ENCODE data around the gene FRA10AC1.
"Not testable (repeated sequence)": the region's sequence is repeated elsewhere in the genome, so short reads cannot be mapped to it uniquely, and the experiment has no call there.

The FRA10AC1 gene

GRCh38 chr10:93701866-93702209 is 554 bp downstream of the FRA10AC1 start:
- peak; percentile 15 to 31 for DNase-seq

GRCh38 chr10:93697207-93697606 is 5.2 kb downstream of the FRA10AC1 start:
- DNase-seq, result no peak

GRCh38 chr10:93696582-93696981 is 5.8 kb downstream of the FRA10AC1 start:
- DNase-seq, result not testable (repeated sequence)

GRCh38 chr10:93695740-93696139 is 6.7 kb downstream of the FRA10AC1 start:
- DNase-seq, result no peak

GRCh38 chr10:93687737-93688136 is 14.7 kb downstream of the FRA10AC1 start:
- no peak for DNase-seq

GRCh38 chr10:93680412-93681047 is 21.9 kb downstream of the FRA10AC1 start:
- DNase-seq, result no peak

- no peak for DNase-seq
Measured at GRCh38 chr10:93678805-93679587, 23.4 kb downstream of the FRA10AC1 start.

GRCh38 chr10:93678386-93678785 is 24.0 kb downstream of the FRA10AC1 start:
- no peak for DNase-seq

GRCh38 chr10:93673791-93674190 is 28.6 kb downstream of the FRA10AC1 start:
- no peak for DNase-seq

- DNase-seq, result no peak
Measured at GRCh38 chr10:93672890-93673289, 29.5 kb downstream of the FRA10AC1 start.

- no peak for DNase-seq
Measured at GRCh38 chr10:93672022-93672678, 30.2 kb downstream of the FRA10AC1 start.

GRCh38 chr10:93671042-93671441 is 31.4 kb downstream of the FRA10AC1 start:
- no peak for DNase-seq

- no peak for DNase-seq
Measured at GRCh38 chr10:93670372-93670771, 32.0 kb downstream of the FRA10AC1 start.

GRCh38 chr10:93667795-93668194 is 34.6 kb downstream of the FRA10AC1 start:
- DNase-seq, result no peak

- no peak for DNase-seq
Measured at GRCh38 chr10:93666030-93666429, 36.4 kb downstream of the FRA10AC1 start.

- DNase-seq, result no peak
Measured at GRCh38 chr10:93657757-93658156, 44.6 kb downstream of the FRA10AC1 start.

GRCh38 chr10:93656155-93656554 is 46.2 kb downstream of the FRA10AC1 start:
- no peak for DNase-seq

GRCh38 chr10:93654201-93654600 is 48.2 kb downstream of the FRA10AC1 start:
- DNase-seq, result no peak

GRCh38 chr10:93652857-93653256 is 49.5 kb downstream of the FRA10AC1 start:
- no peak for DNase-seq

- no peak for DNase-seq
Measured at GRCh38 chr10:93639791-93640190, 62.6 kb downstream of the FRA10AC1 start.

- DNase-seq, result no peak
Measured at GRCh38 chr10:93630625-93631557, 71.5 kb downstream of the FRA10AC1 start.

- DNase-seq, result no peak
Measured at GRCh38 chr10:93629647-93630305, 72.6 kb downstream of the FRA10AC1 start.

Measured in activated CD4-positive, alpha-beta T cell treated with anti-CD3 and anti-CD28 coated beads, Interleukin-2, amount 50 U/mL, for 48 hours (primary cell).